Measurements from ENCODE around the gene SIK1.
"Not testable (repeated sequence)": the region's sequence is repeated elsewhere in the genome, so short reads cannot be mapped to it uniquely, and the experiment has no call there.

DNA sequence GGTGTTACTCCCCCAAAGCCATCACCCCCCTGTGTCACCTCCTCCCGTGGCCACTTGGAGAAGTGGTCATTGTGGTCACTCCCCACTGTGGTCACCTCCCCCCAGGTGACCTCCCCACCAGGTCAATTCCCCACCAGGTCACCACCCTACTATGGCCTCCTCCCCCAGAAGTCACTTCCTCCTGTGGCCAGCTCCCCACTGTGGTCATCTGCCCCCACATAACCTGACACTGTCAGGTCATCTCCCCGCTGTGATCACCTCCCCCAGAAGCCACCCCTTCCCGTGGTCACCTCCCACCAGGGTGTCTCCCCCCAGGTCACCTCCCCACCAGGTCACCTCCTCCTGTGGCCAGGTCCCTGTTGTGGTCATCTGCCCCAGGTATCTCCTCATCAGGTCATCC, 28.9 kb downstream of the SIK1 start:
- TF ChIP-seq POLR2AphosphoS5 (IDR thresholded peaks at IDR 0.05; ENCODE audit: borderline replicate concordance, low read depth, low read length); EZH2 (IDR thresholded peaks at IDR 0.05); FOXP2 (optimal IDR thresholded peaks at IDR 0.05; ENCODE audit: control extremely low read depth, extremely low read length, insufficient read depth): not testable (repeated sequence)

All from SK-N-MC (cell line).